ENCODE results near the gene PPP1R15A.
"Not testable (repeated sequence)": the region's sequence is repeated elsewhere in the genome, so short reads cannot be mapped to it uniquely, and the experiment has no call there.

GRCh38 chr19:48876043-48876981 is 4.1 kb downstream of the PPP1R15A start:
- TF ChIP-seq CTCF (IDR thresholded peaks at IDR 0.05; ENCODE audit: borderline replicate concordance, extremely low read depth, low read length, poor library complexity, severe bottlenecking); EZH2 (IDR thresholded peaks at IDR 0.05; ENCODE audit: borderline replicate concordance, low read depth, low read length, severe bottlenecking): not testable (repeated sequence)

Data from DND-41 (cell line).